A673 (cell line): ENCODE measurements around the gene RAPGEF5. TPM values are rescaled to one million over a fixed set of nuclear protein-coding genes. Genes with fewer than 3 reads are reported as not detected.

ENCODE experiments used
- BruUV-seq: library from RNA; stranded (reverse); fragments of 400-500 nt; replicated peaks from 2 replicates; lab custom pipeline; 2021; lab: Mats Ljungman, UMichigan
- CTCF ChIA-PET: fragments of 300-600 bp; sonication (Branson Sonifier 250); formaldehyde crosslinking; loops from one replicate; lab custom pipeline; 2022; ENCODE audit warnings: antibody characterized with exemption; lab: Charles Lee
- POLR2A ChIA-PET: fragments of 300-600 bp; sonication (Branson Sonifier 250); formaldehyde crosslinking; loops from one replicate; lab custom pipeline; 2022; ENCODE audit warnings: antibody characterized with exemption; ENCODE audit not compliant: low non-redundant PET; lab: Charles Lee
- DNase-seq: peaks from one replicate; pipeline ENCODE4 v3.0.0-alpha.2; 2015; ENCODE audit warnings: low spot score
- H3K27ac ChIP-seq: fragments of 200-600 bp; sonication (generic); 2 replicates; pipeline ENCODE4 v1.5.1; 2016; ENCODE audit warnings: mixed run types, low read depth, mild to moderate bottlenecking, mixed read lengths, antibody characterized with exemption, low read length; ENCODE audit not compliant: poor library complexity, severe bottlenecking
- H3K27me3 ChIP-seq: fragments of 200-600 bp; sonication (generic); replicated peaks from 2 replicates; pipeline ENCODE4 v1.6.1; 2017; ENCODE audit warnings: mixed run types, low read depth, mild to moderate bottlenecking, mixed read lengths, antibody characterized with exemption, low read length; ENCODE audit not compliant: insufficient read depth, poor library complexity
- H3K36me3 ChIP-seq: fragments of 200-600 bp; sonication (generic); 2 replicates; pipeline ENCODE4 v1.6.1; 2016; ENCODE audit warnings: mixed run types, mild to moderate bottlenecking, mixed read lengths, antibody characterized with exemption, low read length; ENCODE audit not compliant: insufficient read depth, poor library complexity, severe bottlenecking
- H3K4me1 ChIP-seq: fragments of 200-600 bp; sonication (generic); 2 replicates; pipeline ENCODE4 v1.6.1; 2017; ENCODE audit warnings: mixed run types, mild to moderate bottlenecking, mixed read lengths, antibody characterized with exemption, low read length; ENCODE audit not compliant: insufficient read depth, poor library complexity, severe bottlenecking
- H3K4me3 ChIP-seq: fragments of 200-600 bp; sonication (generic); 2 replicates; pipeline ENCODE4 v1.5.1; 2016; ENCODE audit warnings: low read depth, mixed run types, mild to moderate bottlenecking, mixed read lengths, low read length; ENCODE audit not compliant: poor library complexity, severe bottlenecking
- H3K9me3 ChIP-seq: fragments of 200-600 bp; sonication (generic); 2 replicates; pipeline ENCODE4 v1.6.1; 2016; ENCODE audit warnings: mixed run types, low read depth, mild to moderate bottlenecking, mixed read lengths, antibody characterized with exemption, low read length; ENCODE audit not compliant: poor library complexity, severe bottlenecking
- CTCF ChIP-seq: fragments of 300-800, 200-600 bp; sonication (generic); conservative IDR thresholded peaks from 2 replicates; pipeline ENCODE4 v1.5.1; 2017; ENCODE audit warnings: low read depth, mild to moderate bottlenecking, antibody characterized with exemption, low read length, moderate library complexity, mixed read lengths
- EZH2 ChIP-seq: fragments of 200-600 bp; sonication (generic); IDR thresholded peaks from 2 replicates; pipeline ENCODE4 v1.6.1; 2017; ENCODE audit warnings: borderline replicate concordance, low read depth, mild to moderate bottlenecking, mixed read lengths, antibody characterized with exemption, low read length; ENCODE audit not compliant: poor library complexity, severe bottlenecking
- intact Hi-C: fragments of 100-400 bp; cut with micrococcal nuclease; formaldehyde crosslinking; loops from one replicate; pipeline ENCODE4 v1.10.0; 2022; ENCODE audit not compliant: unreplicated experiment
- total RNA-seq: library from RNA; stranded (reverse); gene quantifications from 2 replicates; pipeline ENCODE4 v1.2.3, GENCODE V29; 2021

RAPGEF5 gene
- total RNA-seq, 1 experiment from 2014 or later, result 10.7 TPM

- H3K27me3 ChIP-seq, result no peaks in the 10 kb centered on the region
- DNase-seq, result no peak
- intact Hi-C loops, result no loop called here
- no peaks in the 10 kb centered on the region for H3K36me3 ChIP-seq
- ChIA-PET POLR2A (no interaction called here), CTCF (no interaction called here)
- H3K27ac ChIP-seq, result no peak overlapping the region
- H3K9me3 ChIP-seq, result no peaks in the 10 kb centered on the region
- no peak overlapping the region for H3K4me3 ChIP-seq
- TF ChIP-seq EZH2, result no peak
- TF ChIP-seq CTCF, result no peak
- H3K4me1 ChIP-seq, result no peaks in the 10 kb centered on the region
- BruUV-seq, result no TSS peak
These were observed 37.2 kb upstream of the RAPGEF5 start for GRCh38 chr7:22393913-22394729.

GRCh38 chr7:22390516-22390915, 33.6 kb upstream of the RAPGEF5 start:
- POLR2A ChIA-PET, result no interaction called here
- H3K4me1 ChIP-seq, result no peaks in the 10 kb centered on the region
- no peak overlapping the region for H3K27ac ChIP-seq
- no peaks in the 10 kb centered on the region for H3K9me3 ChIP-seq
- intact Hi-C loops, result no loop called here
- CTCF ChIA-PET, result no interaction called here
- TF ChIP-seq CTCF (no peak), EZH2 (no peak)
- no peak for DNase-seq
- no TSS peak for BruUV-seq
- no peak overlapping the region for H3K4me3 ChIP-seq
- no peaks in the 10 kb centered on the region for H3K36me3 ChIP-seq
- no peaks in the 10 kb centered on the region for H3K27me3 ChIP-seq

GRCh38 chr7:22389892-22390291, 32.9 kb upstream of the RAPGEF5 start:
- intact Hi-C loops, result no loop called here
- no peaks in the 10 kb centered on the region for H3K9me3 ChIP-seq
- no peaks in the 10 kb centered on the region for H3K4me1 ChIP-seq
- no peak overlapping the region for H3K27ac ChIP-seq
- H3K4me3 ChIP-seq, result no peak overlapping the region
- ChIA-PET POLR2A (no interaction called here), CTCF (no interaction called here)
- no peak for DNase-seq
- no peaks in the 10 kb centered on the region for H3K27me3 ChIP-seq
- no TSS peak for BruUV-seq
- H3K36me3 ChIP-seq, result no peaks in the 10 kb centered on the region
- TF ChIP-seq EZH2, result no peak
- TF ChIP-seq CTCF, result no peak
